HG03039 (cell line): ENCODE results near the gene DOCK1.

ENCODE experiments used
- ATAC-seq: cut with Tn5 transposase; IDR thresholded peaks from one replicate; pipeline ENCODE4 v1.9.1; 2021; ENCODE audit warnings: mild to moderate bottlenecking, moderate library complexity; ENCODE audit not compliant: unreplicated experiment

DOCK1 gene

DNA sequence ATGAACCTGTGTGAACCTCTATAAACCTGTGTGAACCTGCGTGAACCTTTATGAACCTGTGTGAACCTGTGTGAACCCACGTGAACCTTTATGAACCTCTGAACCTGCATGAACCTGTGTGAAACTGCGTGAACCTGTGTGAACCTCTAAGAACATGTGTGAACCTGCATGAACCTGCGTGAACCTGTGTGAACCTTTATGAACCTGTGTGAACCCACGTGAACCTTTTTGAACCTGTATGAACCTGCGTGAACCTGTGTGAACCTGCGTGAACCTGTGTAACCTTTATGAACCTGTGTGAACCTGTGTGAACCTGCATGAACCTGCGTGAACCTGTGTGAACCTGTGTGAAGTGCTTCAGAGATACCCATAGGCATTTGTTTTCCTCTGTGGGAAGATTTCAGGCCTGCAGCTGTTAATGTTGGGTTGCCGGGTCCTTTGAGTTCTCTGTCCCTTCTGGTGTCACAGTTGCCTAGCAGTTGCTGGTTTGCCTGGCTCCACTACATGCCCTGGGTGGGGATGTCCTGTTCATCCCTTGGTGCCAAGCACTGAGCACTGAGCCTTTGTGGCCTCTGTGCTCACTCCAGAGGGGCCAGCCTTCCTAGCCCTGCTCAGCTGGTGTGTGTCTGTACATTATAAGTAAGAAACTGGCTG lies 97.9 kb downstream of the DOCK1 start:
- ATAC-seq: no peak

DNA sequence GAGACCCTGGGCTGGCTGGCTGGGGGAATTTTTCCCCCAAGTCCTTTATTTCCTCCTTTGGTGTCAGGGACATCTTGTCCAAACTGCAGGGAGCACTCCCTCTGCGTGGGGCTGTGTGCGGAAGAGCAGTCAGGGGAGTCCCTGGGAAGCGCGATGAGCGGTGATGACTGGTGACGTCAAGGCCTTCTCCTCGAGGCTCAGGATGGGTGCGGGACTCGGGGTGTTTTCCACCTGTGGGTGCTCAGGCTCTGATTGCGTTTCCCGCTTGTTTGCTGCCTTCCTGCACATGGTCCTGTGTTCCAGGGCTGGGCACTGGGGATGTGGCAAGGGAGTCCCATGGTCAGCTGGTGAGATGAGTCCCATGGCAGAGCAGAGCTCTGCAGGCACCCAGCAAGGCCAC lies 101.2 kb downstream of the DOCK1 start:
- ATAC-seq: no peak

DNA sequence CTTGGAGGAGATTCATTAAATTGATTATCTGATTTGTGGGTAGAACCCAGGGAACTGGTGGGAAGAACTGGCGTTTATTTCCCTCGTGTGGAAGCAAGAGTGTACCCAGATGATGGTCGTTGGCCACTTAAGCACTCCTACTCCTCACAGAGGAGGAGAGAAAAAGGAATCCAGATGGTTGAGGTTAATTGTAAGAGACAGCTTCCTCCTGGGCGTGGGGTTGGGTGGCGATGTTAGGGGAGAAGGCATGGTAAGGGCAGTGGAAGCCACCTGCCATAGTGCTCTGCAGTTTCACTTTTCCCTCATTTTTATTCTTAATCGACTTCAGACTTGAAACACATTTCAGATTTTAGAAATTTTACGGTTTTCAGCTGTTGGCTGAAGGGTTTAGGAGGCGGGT lies 104.1 kb downstream of the DOCK1 start:
- ATAC-seq: no peak

DNA sequence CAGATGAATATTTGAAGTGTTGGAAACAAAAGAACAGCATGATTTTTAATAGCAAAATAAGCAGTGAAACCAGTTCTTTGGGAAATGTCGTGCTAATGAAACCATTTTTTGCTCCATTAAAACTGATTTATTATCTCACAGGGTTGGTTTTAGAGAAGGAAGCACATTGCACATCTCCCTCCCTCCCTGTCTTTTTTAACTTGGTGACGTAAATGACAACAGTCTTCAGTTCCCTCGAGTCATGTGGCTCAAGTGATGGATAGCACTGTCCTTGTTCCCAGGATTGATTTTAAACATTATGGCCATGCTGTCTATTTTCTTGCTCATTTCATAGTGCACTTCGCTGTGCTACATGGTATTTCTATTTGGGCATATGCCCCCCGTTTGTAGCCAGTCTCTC lies 105.9 kb downstream of the DOCK1 start:
- no peak for ATAC-seq

DNA sequence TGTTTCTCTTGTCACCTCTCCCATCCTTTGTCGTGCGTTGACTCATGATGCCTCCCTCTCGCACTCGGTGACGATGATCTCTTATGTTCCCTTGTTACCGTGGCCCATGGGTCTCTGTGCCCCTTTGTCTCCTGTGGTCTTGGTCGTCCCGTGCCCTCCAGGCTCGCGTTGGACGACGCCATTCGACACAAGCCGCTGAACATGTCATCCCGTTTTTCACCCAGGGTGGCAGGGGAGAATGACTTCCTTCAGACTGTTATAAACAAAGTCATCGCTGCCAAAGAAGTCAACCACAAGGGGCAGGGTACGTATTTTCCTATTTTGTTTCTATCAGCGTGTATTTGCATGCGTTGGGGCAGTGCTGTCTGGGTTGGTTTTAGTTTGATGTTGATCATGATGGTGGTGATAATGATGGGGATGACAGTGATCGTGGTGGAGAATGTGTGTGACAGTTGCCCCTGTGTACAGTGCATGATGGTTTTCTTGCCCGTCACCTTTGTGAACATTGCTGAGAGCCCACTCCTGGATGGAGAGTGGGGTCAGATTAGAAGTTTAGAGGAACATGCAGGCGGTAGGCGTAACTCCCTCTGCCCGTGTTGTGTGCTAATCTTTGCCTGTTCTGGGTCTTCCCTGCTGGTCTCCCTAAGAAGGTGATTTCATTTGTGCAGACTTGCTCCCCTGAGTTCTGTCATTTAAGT lies 107.0 kb downstream of the DOCK1 start:
- ATAC-seq: no peak

DNA sequence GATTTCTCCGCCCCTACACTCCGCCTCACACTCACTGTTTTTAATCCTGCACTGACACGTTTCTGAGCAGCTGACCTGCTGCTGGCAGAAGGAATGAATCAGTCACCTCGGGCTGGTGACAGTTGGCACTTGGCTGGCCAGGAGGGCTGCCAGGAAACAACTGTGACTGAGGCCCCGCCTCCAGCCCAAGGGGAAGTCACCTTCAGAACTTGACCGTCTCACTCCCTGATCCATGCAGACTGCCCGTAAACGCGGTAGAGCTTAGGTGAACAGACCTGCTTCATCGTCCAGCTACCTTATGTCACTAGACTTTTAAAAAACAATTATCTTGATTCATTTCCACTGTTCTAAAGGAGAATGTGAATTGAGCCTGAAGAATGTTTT lies 107.5 kb downstream of the DOCK1 start:
- ATAC-seq: no peak

DNA sequence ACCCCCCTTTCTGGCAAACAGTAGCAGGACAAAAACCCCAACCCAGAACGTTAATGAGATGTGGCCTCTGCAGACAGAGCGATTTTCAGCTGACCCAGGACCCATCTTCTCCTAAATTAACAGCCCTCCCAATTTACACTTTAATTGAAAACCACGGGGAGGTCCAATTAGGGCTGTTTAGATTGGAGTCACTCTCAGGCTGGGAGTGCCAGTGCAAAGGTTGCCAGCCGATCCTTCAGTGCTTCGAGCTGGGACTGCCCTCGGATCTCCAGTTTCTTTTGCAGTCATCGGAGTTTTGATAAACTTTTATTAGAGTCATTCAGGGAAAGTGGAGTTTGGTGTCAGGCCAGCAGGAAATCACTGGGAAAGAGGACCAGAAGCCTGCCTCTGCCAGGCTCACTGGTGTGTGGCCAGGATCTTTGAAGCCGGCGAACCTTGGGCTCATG lies 108.0 kb downstream of the DOCK1 start:
- no peak for ATAC-seq

DNA sequence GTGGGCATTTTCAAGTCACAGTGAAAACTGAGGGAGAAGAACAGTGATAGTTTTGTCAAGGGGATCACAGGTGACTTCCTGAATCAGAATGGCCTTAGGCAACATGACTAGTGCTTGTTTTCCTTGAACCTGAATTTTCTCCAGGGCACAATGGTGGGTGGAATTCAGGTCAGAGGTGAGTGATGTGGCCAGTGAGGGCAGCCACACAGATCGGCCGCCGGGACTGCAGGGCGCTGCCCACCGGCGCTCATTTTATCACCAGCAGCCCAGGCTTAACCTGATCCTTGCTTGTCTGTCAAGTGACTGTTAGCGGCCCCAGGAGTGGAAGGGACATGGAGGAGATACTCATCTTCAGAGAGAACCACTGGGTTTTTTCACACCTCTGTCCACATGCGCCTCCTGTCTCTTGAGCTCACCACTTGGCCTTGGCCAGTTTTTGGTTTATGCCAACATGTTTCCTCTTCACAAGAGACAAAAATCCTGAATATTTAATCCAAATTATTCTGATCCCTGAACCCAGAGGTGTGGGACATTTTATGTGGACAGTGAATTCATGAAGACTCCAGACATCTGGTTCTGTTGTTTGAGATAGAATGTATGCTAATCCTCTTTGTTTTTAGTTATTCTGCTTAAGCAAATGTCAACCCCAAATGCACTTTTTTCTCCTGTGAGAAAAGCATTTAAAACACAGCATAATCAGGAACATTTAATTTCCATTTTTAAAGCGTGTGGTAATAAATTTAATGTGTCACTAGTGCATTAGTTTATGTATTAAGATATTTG lies 108.7 kb downstream of the DOCK1 start:
- no peak for ATAC-seq

DNA sequence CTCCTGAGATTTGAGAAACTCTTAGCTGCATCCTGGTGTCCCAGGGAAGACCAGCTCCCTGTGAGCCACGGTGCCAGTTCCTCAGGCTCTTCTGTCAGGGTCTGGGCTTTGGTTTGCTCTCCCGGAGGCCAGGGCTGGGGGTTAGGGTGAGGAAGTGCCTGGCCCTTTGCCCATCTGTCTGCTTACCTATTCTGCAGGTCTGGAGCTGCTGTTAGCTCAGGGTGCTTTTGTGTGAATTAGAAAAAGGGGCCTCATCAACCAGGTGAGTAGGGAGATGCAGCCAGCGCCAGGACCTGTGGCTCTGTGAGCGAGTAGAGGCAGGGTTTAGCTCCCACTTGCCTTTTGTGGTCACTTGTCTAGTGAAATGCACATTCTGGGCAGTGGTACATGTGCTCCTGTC lies 109.4 kb downstream of the DOCK1 start:
- no peak for ATAC-seq

DNA sequence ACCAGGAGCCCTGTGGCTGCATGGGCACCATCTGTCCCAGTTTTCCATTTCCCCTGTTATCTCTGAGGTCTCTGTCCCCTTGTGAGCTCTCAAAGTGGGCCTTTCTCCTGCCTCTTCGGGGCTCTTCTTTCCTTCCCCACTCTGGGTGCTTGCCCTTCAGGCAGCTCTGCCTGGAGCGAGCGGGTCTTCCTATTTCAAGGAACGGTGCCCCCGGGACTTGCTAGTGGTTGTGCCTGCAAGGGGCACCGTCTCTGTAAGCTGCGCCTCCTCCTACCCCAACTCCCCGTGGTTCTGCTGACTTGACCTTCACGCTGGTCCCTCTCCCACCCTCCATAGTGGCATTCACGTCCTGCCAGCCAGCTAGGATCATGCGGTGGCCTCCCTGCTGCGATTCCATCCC lies 110.1 kb downstream of the DOCK1 start:
- ATAC-seq: no peak

DNA sequence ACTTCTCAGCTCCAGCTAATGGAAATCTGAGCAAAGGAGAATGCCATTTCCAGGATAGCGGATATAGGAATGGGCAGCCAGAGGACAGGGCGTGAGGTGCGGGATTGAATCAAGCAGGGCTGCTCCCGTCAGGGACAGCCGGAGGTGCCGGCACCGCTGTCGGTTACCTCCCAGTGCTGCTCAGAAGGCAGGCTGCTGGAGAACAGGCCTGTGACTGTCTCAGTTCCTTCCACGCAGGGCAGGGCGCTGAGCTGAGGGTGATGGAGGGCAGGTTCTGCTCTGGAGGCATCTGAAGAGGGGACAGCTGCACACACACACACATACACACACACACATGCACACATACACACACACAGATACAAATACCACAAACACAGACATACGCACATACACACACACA lies 111.1 kb downstream of the DOCK1 start:
- no peak for ATAC-seq

DNA sequence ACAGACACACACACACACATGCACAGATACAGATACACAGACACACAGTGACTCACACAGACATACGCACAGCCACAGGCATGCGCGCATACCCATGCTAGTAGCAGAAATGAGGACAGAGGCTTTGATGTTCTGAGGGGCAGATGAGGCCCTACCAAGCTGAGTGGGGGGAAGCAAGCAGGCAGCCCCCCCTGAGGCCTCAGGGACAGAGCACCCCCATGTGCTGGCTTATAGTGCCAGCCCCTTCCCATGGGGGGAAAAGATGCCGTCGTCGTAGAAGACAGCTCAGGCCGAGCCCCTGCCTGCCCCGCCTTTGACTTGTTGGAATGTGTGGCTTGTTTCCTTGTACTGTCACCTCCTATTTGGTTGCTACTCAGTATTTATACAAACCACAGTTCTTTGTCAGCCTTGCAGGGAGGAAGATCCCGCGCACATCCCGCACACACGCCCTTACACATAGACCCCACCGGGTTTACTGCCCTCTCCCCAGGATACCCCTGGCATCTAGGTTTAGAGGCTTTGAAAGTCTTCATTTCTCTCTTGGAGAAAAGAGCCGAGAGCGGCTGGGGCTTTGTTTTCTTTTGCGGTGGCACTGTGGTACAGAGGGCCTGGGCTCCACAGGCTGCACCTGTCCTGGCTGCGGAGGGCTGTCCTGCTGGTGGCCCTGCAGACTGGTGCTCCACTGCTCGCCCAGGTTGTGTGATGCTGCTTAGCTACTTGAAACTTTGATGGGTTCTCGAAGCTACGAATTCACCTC lies 112.5 kb downstream of the DOCK1 start:
- no peak for ATAC-seq

DNA sequence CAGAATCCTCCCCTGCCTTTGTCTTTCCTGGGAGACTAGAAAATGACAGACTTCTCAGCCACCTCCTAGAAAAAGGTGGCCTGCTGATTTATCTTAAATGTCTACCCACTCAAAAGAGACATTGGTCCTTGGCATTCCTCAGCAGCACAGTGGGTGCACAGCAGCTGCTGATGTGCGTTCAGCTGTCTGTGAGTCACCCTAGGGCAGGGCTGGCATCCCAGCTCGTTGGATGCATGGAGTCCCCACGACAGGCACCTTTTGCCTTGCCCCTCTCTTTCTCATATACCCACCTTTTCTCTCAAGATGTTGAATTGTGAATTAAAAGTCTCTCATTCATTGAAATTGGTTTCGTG lies 113.0 kb downstream of the DOCK1 start:
- no peak for ATAC-seq

DNA sequence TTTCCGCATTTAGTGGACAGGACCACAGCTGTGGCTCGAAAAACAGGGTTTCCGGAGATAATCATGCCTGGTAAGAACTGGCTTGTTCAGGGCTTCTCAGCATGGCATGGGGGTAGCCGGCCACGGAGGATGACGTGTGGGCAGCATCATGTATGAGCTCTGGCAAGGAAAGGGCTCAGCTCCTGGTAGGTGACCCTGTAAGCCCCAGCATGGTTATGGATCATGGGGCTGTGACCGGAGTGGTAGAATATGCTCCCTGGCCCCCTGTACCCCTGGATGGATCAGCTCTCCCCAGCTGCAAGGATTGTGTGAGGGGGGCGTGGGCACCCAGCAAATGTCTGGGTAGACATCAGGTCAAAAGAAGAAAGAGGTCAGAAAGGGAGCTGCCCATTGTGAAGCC lies 113.5 kb downstream of the DOCK1 start:
- no peak for ATAC-seq

DNA sequence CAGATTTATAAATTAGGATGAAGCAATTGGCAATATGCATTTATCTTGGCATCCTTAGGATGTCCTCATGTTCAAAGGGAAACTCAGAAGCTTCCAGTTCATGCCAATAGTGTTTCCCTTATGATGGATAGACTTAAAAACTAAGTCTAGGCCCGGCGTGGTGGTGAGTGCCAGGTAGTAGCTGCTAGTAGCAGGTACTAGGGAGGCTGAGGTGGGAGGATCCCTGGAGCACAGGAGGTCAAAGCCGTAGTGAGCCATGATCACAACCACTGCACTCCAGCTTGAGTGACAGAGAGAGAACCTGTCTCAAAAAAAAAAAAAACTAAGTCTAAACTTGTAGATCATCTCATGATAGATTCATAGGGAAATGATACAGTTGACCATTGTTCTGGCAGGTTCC lies 115.0 kb downstream of the DOCK1 start:
- no peak for ATAC-seq

DNA sequence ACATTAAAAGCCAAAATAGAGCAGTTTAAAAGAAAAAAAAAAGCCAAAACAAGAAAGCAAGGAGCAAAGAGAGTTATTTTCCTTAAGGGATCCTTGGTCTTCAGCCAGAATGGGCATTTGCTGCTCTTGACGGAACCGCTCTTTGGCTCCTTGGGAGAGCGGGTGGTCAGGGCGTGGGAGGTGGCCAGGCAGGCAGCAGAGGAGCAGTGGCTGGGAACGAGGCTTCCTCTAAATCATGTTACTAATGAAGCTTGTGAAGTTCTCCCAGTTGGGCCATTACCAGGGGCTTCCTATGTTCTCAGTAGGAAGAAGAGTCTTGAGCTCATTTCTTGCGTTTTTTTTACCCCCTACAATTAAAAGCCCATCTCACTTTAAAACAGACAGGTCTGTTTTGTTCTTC lies 116.6 kb downstream of the DOCK1 start:
- no peak for ATAC-seq

DNA sequence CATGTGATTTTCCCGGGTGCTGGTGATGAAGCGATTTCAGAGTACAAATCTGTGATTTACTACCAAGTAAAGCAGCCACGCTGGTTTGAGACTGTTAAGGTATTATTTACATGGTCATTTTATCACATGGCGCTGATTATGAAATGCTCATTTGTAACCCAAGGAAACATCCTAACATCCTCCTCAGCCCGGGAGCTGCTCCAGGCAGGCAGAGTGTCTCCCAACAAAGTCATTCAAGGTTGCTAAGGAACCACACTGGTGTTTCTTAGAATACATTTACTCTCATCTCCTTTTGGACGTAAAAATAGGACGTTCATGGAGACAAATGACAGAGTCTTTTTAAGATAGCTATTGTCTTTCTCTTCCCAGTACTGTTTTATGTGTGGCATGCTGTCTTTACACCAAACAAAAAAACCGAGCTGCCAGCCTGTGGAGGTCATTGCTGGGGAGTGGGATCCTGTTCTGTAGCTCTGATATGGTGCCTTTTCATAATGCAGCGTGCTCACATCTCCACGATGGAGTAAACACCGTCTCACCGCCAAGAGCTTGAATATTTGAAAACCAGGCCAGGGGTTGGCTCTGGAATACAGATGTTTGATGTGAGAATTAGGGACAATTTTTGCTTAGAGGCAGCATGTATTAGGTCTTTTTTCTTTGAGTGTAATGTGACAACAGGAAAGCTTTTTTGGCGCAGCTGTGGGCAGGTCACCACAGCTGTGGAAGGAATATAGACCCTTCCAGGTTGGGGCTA lies 119.6 kb downstream of the DOCK1 start:
- no peak for ATAC-seq

DNA sequence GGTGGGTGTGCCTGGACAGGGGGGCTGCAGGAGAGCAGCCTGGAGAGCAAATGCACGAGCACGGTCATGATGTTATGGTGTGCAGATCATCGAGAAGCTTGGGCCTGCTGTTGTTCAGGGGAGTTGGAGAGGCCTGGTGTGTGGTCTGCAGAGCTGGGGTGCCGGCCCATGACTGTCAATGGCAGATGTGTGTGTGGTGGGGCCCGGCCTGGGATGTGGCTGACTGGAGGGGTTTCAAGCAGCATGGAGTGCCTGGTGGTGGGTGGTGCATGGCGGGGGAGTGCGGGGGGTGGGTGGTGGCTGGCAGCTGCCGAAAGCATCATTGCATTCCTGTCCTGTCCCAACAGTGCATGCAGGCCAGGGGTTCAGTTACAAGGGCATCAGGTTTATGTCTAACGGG lies 122.6 kb downstream of the DOCK1 start:
- ATAC-seq: no peak

DNA sequence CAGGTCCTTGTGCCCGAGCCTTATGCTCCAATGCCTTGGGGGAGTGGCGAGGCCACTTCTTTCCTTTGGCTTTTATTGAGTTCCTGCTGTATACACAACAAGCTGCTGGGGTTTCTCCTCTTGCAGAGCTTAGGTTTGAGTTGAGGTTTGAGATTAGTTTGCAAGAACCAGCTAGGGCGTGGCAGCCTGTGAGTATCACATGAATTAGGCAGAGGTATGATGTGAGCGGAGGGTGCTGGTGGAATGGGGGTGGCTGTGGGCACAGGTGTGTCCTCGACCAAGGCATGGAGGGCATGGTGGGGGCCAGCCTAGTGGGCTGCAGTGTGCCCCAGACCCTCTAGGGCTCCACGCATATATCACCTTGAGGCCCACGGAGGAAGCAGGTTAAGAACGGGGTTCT lies 123.3 kb downstream of the DOCK1 start:
- ATAC-seq: no peak

DNA sequence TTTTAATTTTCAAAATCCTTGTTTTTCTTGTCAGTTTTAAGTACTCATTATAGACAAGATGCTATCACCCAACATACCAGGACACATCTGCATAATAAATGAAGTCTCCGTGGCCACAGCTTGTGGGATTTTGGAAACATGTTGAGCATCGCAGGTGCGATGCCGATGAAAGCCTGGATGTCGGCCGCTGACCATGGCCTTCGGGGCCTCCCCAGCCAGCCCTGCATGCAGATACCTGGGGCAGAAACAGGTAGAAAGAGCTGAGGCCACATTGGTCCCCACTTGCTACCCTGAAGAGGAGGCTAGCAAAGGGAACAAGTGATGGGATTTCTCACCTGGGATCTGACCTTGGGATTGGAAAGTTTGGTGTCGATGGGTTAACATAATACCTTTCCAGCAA lies 123.8 kb downstream of the DOCK1 start:
- ATAC-seq: no peak
